Large intestine (tissue), 3 donors: ENCODE measurements around the gene PBX1. TPM values are rescaled to one million over a fixed set of nuclear protein-coding genes. Genes with fewer than 3 reads are reported as not detected.
"Not testable (repeated sequence)": the region's sequence is repeated elsewhere in the genome, so short reads cannot be mapped to it uniquely, and the experiment has no call there.

Experiments used
- DNase-seq, 2 donors: peaks; one replicate each; pipeline versions ENCODE4 v3.0.0 to v3.0.0-alpha.2; 2013
- H3K27ac ChIP-seq: one replicate; pipeline ENCODE4 v1.5.1; 2013; ENCODE audit warnings: low read length
- H3K27me3 ChIP-seq: 2 replicates; pipeline ENCODE4 v1.6.1; 2013; ENCODE audit warnings: low read length; ENCODE audit not compliant: control insufficient read depth, insufficient read depth
- H3K36me3 ChIP-seq: 2 replicates; pipeline ENCODE4 v1.6.1; 2013; ENCODE audit warnings: low read length; ENCODE audit not compliant: control insufficient read depth, insufficient read depth
- H3K4me1 ChIP-seq: one replicate; pipeline ENCODE4 v1.6.1; 2013; ENCODE audit warnings: low read length; ENCODE audit not compliant: control insufficient read depth, insufficient read depth
- H3K4me3 ChIP-seq: one replicate; pipeline ENCODE4 v1.5.1; 2013; ENCODE audit warnings: low read length
- H3K9me3 ChIP-seq: one replicate; pipeline ENCODE4 v1.6.1; 2013; ENCODE audit warnings: mild to moderate bottlenecking, low read depth, low read length, moderate library complexity; ENCODE audit not compliant: control insufficient read depth
- WGBS: methylation state at CpG from one replicate; pipeline ENCODE4 v1.1.5; 2013; ENCODE audit warnings: low lambda C conversion rate; ENCODE audit not compliant: insufficient coverage; 5-methylcytosine and 5-hydroxymethylcytosine counted together
- polyA plus RNA-seq: library from polyadenylated mRNA; unstranded; fragments of 120-200 nt; gene quantifications from one replicate; pipeline ENCODE4 v1.2.1, GENCODE V29; 2013

PBX1 gene
- polyA plus RNA-seq, 1 donor: 60.8 TPM

GRCh38 chr1:164601399-164602100, 42.6 kb downstream of the PBX1 start:
- Histone ChIP-seq H3K4me1 (peaks cover 26% of the 10 kb centered on the region), H3K4me3 (no peak overlapping the region)
- 25% methylated on average over 2 of the region's 5 CpGs for WGBS

GRCh38 chr1:164602101-164602422, 43.1 kb downstream of the PBX1 start:
- no peaks in the 10 kb centered on the region for H3K9me3 ChIP-seq
- H3K27me3 ChIP-seq: no peaks in the 10 kb centered on the region
- H3K36me3 ChIP-seq: peaks cover 28% of the 10 kb centered on the region
- WGBS: no CpG with 5 or more reads among the region's 4 CpGs
- H3K27ac ChIP-seq: peak overlapping the region; percentile 78
- H3K4me1 ChIP-seq: peaks cover 26% of the 10 kb centered on the region
- DNase-seq: peak; percentile 77 to 90
- H3K4me3 ChIP-seq: no peak overlapping the region

More at GRCh38 chr1:164601399-164602100, 42.6 kb downstream of the PBX1 start:
- no peaks in the 10 kb centered on the region for H3K9me3 ChIP-seq
- no peaks in the 10 kb centered on the region for H3K27me3 ChIP-seq
- DNase-seq: peak in 1 of 2 donors; percentile 43
- H3K36me3 ChIP-seq: peaks cover 28% of the 10 kb centered on the region
- peak overlapping the region; percentile 78 for H3K27ac ChIP-seq

GRCh38 chr1:164602480-164603093, 43.6 kb downstream of the PBX1 start:
- H3K27ac ChIP-seq: peak overlapping the region; percentile 78
- no peaks in the 10 kb centered on the region for H3K27me3 ChIP-seq
- H3K4me3 ChIP-seq: no peak overlapping the region
- peak in 1 of 2 donors; percentile 62 for DNase-seq
- H3K4me1 ChIP-seq: peaks cover 26% of the 10 kb centered on the region
- H3K36me3 ChIP-seq: peaks cover 22% of the 10 kb centered on the region
- WGBS: 17% methylated on average over 1 of the region's 10 CpGs
- H3K9me3 ChIP-seq: no peaks in the 10 kb centered on the region

GRCh38 chr1:164603805-164604204, 44.8 kb downstream of the PBX1 start:
- Histone ChIP-seq H3K36me3 (peaks cover 15% of the 10 kb centered on the region), H3K4me1 (peaks cover 26% of the 10 kb centered on the region)
- 100% methylated on average over 1 of the region's 4 CpGs for WGBS
- H3K27me3 ChIP-seq, H3K27ac ChIP-seq, H3K9me3 ChIP-seq, H3K4me3 ChIP-seq, DNase-seq: not testable (repeated sequence)

- Histone ChIP-seq H3K9me3 (no peaks in the 10 kb centered on the region), H3K36me3 (peaks cover 15% of the 10 kb centered on the region), H3K4me1 (peaks cover 26% of the 10 kb centered on the region), H3K27ac (no peak overlapping the region), H3K27me3 (no peaks in the 10 kb centered on the region), H3K4me3 (no peak overlapping the region)
- DNase-seq: no peak
- 100% methylated on average over 1 of the region's 2 CpGs for WGBS
These were observed 45.6 kb downstream of the PBX1 start for GRCh38 chr1:164604541-164604940.

- Histone ChIP-seq H3K27ac (no peak overlapping the region), H3K27me3 (no peaks in the 10 kb centered on the region), H3K36me3 (peaks cover 14% of the 10 kb centered on the region), H3K4me1 (peaks cover 25% of the 10 kb centered on the region), H3K9me3 (no peaks in the 10 kb centered on the region), H3K4me3 (no peak overlapping the region)
- 100% methylated on average over 1 of the region's 3 CpGs for WGBS
- no peak for DNase-seq
These were observed 46.5 kb downstream of the PBX1 start for GRCh38 chr1:164605254-164606091.

- Histone ChIP-seq H3K36me3 (peaks cover 9% of the 10 kb centered on the region), H3K27ac (no peak overlapping the region), H3K9me3 (no peaks in the 10 kb centered on the region), H3K27me3 (no peaks in the 10 kb centered on the region), H3K4me3 (no peak overlapping the region), H3K4me1 (peaks cover 19% of the 10 kb centered on the region)
- DNase-seq: no peak
- 100% methylated on average over 1 of the region's 3 CpGs for WGBS
These were observed 48.4 kb downstream of the PBX1 start for GRCh38 chr1:164607351-164607750.

GRCh38 chr1:164608651-164609057, 49.7 kb downstream of the PBX1 start:
- H3K27ac ChIP-seq: no peak overlapping the region

GRCh38 chr1:164609089-164609488, 50.1 kb downstream of the PBX1 start:
- no peak overlapping the region for H3K27ac ChIP-seq
- no peak for DNase-seq
- H3K27me3 ChIP-seq: no peaks in the 10 kb centered on the region
- WGBS: no CpG with 5 or more reads among the region's 3 CpGs
- H3K4me3 ChIP-seq: no peak overlapping the region
- H3K9me3 ChIP-seq: no peaks in the 10 kb centered on the region
- peaks cover 20% of the 10 kb centered on the region for H3K4me1 ChIP-seq
- peaks cover 9% of the 10 kb centered on the region for H3K36me3 ChIP-seq

More at GRCh38 chr1:164608651-164609057, 49.7 kb downstream of the PBX1 start:
- Histone ChIP-seq H3K9me3 (no peaks in the 10 kb centered on the region), H3K4me3 (no peak overlapping the region), H3K27me3 (no peaks in the 10 kb centered on the region), H3K4me1 (peaks cover 18% of the 10 kb centered on the region), H3K36me3 (peaks cover 9% of the 10 kb centered on the region)
- DNase-seq: no peak

- no peak for DNase-seq
- H3K4me3 ChIP-seq: no peak overlapping the region
- no peaks in the 10 kb centered on the region for H3K9me3 ChIP-seq
- peaks cover 20% of the 10 kb centered on the region for H3K4me1 ChIP-seq
- WGBS: 100% methylated on average over 1 of the region's 3 CpGs
- no peak overlapping the region for H3K27ac ChIP-seq
- H3K27me3 ChIP-seq: no peaks in the 10 kb centered on the region
- no peaks in the 10 kb centered on the region for H3K36me3 ChIP-seq
These were observed 51.7 kb downstream of the PBX1 start for GRCh38 chr1:164610538-164611222.
